ENCODE measurements around the gene TBATA. TPM values are rescaled to one million over a fixed set of nuclear protein-coding genes. Genes with fewer than 3 reads are reported as not detected.

The TBATA gene
- total RNA-seq, 1 experiment from 2014 or later = not detected

GRCh38 chr10:70748305-70748704 is 36.9 kb downstream of the TBATA start:
- TF ChIP-seq RORB (CRISPR knock-in tag; IDR thresholded peaks at IDR 0.05) (no peak), ZNF263 (CRISPR knock-in tag; IDR thresholded peaks at IDR 0.05; ENCODE audit: low read depth) (no peak), ZNF219 (CRISPR knock-in tag; IDR thresholded peaks at IDR 0.05; ENCODE audit: borderline replicate concordance) (no peak), ZBTB21 (CRISPR knock-in tag; IDR thresholded peaks at IDR 0.05; ENCODE audit: borderline replicate concordance) (no peak), TEAD1 (CRISPR knock-in tag; IDR thresholded peaks at IDR 0.05) (no peak), FOXJ3 (CRISPR knock-in tag; IDR thresholded peaks at IDR 0.05; ENCODE audit: borderline replicate concordance) (no peak)
- TF ChIP-seq, protein P1, sequence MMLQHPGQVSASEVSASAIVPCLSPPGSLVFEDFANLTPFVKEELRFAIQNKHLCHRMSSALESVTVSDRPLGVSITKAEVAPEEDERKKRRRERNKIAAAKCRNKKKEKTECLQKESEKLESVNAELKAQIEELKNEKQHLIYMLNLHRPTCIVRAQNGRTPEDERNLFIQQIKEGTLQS (CRISPR knock-in tag; conservative IDR thresholded peaks at IDR 0.05) = no peak
- TF ChIP-seq, protein P2, sequence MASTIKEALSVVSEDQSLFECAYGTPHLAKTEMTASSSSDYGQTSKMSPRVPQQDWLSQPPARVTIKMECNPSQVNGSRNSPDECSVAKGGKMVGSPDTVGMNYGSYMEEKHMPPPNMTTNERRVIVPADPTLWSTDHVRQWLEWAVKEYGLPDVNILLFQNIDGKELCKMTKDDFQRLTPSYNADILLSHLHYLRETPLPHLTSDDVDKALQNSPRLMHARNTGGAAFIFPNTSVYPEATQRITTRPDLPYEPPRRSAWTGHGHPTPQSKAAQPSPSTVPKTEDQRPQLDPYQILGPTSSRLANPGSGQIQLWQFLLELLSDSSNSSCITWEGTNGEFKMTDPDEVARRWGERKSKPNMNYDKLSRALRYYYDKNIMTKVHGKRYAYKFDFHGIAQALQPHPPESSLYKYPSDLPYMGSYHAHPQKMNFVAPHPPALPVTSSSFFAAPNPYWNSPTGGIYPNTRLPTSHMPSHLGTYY (CRISPR knock-in tag; IDR thresholded peaks at IDR 0.05) = no peak
- H3K9me3 Mint-ChIP-seq = peaks cover 7% of the 10 kb centered on the region
- POLR2A ChIA-PET = no interaction called here
- no peak overlapping the region for H3K27ac Mint-ChIP-seq
- DNase-seq (ENCODE audit: low spot score) (no peak), ATAC-seq (no peak)
- 0 out of 2 replicates have a peak, but pooled peaks cover 3% of the 10 kb centered on the region for H3K36me3 Mint-ChIP-seq
- H3K4me1 Mint-ChIP-seq = peaks cover 5% of the 10 kb centered on the region
- no peaks in the 10 kb centered on the region for H3K27me3 Mint-ChIP-seq (ENCODE audit: low read depth)
- no peak overlapping the region for H3K4me3 Mint-ChIP-seq
- CTCF ChIA-PET = no interaction called here

DNA sequence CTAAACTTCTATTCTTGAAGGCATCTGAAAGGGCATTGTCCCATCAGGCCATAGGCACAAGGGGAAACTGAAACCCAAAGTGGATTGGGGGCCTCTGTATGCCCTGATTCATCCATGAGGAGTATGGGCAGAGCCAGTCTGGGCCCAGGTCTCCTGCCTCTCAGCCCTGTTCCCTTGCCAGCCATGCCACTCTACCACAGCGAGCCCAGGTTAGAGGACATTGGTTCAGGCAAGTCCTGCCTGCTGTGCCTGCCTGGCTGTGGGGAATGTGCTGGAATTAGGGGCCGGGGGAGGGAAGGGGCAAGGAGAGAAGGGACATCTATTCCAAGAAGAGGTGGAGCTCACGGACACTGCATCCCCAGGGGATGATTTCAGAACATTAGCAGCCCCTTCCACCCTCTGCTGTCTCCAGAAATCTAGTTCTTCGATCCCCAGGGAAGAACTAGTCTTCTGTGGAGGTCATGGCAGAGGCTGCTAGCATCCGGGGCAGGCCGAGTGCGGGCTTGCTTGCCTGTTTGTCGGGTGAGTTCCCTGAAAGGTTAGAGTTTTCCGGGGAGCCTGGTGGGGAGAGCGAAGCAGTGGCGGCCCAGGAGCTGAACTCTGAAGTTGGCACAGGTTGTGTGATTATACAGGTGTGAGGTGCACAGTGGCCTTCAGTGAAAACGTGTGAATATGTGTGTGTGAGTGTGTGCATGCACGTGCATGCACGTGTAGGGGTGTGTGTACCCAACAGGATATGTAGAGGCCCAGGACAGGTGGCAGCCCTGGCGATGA is 37.8 kb downstream of the TBATA start:
- Mint-ChIP-seq H3K27ac (no peak overlapping the region), H3K4me3 (no peak overlapping the region), H3K27me3 (ENCODE audit: low read depth) (no peaks in the 10 kb centered on the region), H3K4me1 (no peaks in the 10 kb centered on the region), H3K9me3 (peaks cover 7% of the 10 kb centered on the region), H3K36me3 (0 out of 2 replicates have a peak, but pooled peaks cover 3% of the 10 kb centered on the region)
- DNase-seq (ENCODE audit: low spot score) (no peak), ATAC-seq (no peak)
- POLR2A ChIA-PET = no interaction called here
- CTCF ChIA-PET = interaction anchor here (0.5 kb wide), 1 partner anchor 143 kb away, joined by 3 read pairs; no protein-coding TSS in a partner anchor
- TF ChIP-seq NR1H2 (CRISPR knock-in tag; IDR thresholded peaks at IDR 0.05) (no peak), SMAD4 (CRISPR knock-in tag; IDR thresholded peaks at IDR 0.05) (no peak), ZNF317 (CRISPR knock-in tag; IDR thresholded peaks at IDR 0.05; ENCODE audit: borderline replicate concordance, low read depth) (no peak), ZNF512 (CRISPR knock-in tag; IDR thresholded peaks at IDR 0.05; ENCODE audit: borderline replicate concordance) (no peak), ZNF232 (CRISPR knock-in tag; IDR thresholded peaks at IDR 0.05) (no peak), ZNF263 (CRISPR knock-in tag; IDR thresholded peaks at IDR 0.05; ENCODE audit: low read depth) (no peak), IRF2 (CRISPR knock-in tag; IDR thresholded peaks at IDR 0.05; ENCODE audit: borderline replicate concordance, low read depth) (no peak), RORB (CRISPR knock-in tag; IDR thresholded peaks at IDR 0.05) (no peak), NFYB (CRISPR knock-in tag; conservative IDR thresholded peaks at IDR 0.05; ENCODE audit: low read depth) (no peak)
- TF ChIP-seq, protein P3, sequence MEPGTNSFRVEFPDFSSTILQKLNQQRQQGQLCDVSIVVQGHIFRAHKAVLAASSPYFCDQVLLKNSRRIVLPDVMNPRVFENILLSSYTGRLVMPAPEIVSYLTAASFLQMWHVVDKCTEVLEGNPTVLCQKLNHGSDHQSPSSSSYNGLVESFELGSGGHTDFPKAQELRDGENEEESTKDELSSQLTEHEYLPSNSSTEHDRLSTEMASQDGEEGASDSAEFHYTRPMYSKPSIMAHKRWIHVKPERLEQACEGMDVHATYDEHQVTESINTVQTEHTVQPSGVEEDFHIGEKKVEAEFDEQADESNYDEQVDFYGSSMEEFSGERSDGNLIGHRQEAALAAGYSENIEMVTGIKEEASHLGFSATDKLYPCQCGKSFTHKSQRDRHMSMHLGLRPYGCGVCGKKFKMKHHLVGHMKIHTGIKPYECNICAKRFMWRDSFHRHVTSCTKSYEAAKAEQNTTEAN (CRISPR knock-in tag; IDR thresholded peaks at IDR 0.05) = no peak
- TF ChIP-seq, protein P4, sequence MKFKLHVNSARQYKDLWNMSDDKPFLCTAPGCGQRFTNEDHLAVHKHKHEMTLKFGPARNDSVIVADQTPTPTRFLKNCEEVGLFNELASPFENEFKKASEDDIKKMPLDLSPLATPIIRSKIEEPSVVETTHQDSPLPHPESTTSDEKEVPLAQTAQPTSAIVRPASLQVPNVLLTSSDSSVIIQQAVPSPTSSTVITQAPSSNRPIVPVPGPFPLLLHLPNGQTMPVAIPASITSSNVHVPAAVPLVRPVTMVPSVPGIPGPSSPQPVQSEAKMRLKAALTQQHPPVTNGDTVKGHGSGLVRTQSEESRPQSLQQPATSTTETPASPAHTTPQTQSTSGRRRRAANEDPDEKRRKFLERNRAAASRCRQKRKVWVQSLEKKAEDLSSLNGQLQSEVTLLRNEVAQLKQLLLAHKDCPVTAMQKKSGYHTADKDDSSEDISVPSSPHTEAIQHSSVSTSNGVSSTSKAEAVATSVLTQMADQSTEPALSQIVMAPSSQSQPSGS (CRISPR knock-in tag; IDR thresholded peaks at IDR 0.05; ENCODE audit: borderline replicate concordance, low read depth) = no peak
- TF ChIP-seq, protein P5, sequence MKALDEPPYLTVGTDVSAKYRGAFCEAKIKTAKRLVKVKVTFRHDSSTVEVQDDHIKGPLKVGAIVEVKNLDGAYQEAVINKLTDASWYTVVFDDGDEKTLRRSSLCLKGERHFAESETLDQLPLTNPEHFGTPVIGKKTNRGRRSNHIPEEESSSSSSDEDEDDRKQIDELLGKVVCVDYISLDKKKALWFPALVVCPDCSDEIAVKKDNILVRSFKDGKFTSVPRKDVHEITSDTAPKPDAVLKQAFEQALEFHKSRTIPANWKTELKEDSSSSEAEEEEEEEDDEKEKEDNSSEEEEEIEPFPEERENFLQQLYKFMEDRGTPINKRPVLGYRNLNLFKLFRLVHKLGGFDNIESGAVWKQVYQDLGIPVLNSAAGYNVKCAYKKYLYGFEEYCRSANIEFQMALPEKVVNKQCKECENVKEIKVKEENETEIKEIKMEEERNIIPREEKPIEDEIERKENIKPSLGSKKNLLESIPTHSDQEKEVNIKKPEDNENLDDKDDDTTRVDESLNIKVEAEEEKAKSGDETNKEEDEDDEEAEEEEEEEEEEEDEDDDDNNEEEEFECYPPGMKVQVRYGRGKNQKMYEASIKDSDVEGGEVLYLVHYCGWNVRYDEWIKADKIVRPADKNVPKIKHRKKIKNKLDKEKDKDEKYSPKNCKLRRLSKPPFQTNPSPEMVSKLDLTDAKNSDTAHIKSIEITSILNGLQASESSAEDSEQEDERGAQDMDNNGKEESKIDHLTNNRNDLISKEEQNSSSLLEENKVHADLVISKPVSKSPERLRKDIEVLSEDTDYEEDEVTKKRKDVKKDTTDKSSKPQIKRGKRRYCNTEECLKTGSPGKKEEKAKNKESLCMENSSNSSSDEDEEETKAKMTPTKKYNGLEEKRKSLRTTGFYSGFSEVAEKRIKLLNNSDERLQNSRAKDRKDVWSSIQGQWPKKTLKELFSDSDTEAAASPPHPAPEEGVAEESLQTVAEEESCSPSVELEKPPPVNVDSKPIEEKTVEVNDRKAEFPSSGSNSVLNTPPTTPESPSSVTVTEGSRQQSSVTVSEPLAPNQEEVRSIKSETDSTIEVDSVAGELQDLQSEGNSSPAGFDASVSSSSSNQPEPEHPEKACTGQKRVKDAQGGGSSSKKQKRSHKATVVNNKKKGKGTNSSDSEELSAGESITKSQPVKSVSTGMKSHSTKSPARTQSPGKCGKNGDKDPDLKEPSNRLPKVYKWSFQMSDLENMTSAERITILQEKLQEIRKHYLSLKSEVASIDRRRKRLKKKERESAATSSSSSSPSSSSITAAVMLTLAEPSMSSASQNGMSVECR (CRISPR knock-in tag; IDR thresholded peaks at IDR 0.05; ENCODE audit: borderline replicate concordance) = no peak
- TF ChIP-seq, protein P6, sequence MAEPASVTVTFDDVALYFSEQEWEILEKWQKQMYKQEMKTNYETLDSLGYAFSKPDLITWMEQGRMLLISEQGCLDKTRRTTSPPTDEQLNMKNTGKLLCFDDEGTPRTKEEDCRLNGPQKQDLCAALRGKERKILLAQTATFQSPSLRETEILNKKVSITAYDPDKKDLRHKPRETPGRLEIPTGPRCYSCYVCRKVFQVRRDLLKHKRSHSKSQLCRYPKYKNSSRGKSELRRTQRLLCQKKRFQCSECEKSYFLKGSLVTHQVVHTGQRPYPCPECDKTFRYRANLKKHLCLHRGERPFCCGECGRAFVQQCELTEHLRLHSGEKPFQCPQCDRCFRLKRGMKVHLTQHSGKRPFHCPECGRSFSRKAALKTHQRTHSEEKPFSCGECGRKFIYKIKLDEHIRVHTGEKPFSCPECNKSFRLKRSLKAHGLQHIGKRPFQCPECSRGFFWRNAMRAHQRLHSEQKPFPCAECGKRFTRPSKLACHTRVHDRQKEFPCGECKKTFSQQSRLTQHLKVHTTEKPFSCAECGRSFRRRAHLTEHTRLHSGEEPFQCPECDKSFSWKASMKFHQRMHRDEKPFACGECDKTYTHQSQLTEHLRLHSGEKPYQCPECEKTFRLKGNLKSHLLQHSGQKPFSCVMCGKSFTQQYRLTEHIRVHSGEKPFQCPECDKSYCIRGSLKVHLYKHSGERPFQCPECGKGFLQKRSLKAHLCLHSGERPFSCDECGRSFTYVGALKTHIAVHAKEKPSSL (CRISPR knock-in tag; conservative IDR thresholded peaks at IDR 0.05) = no peak
